NCI-H2196 treated with DMSO at 0.1 percent for 48 hours (cell line): Measurements from ENCODE around the gene TNRC6A.
"Not testable (repeated sequence)": the region's sequence is repeated elsewhere in the genome, so short reads cannot be mapped to it uniquely, and the experiment has no call there.

Experiments
- DNase-seq: peaks from one replicate; lab custom pipeline; 2025; ENCODE audit not compliant: unreplicated experiment; lab: John Stamatoyannopoulos, UW

Gene TNRC6A

DNA sequence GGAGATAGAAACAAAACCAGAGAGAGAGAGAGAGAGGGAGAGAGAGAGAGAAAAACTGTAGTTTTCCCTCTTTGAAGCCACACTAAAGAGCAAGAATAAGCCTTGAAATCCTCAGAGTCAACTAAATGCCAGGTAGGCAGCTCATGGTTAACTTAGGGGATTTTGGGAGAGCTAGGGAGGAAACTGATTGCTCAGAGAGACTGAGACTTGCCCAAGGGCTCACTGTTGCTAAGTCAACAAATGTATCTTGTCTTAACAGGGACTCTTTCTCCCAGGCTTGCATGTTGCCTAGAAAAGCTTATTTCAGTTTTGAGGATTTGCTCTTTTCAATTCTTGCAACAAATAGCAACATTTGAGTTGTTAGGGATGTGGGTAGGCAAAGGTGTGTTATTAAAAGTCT is 111.8 kb downstream of the TNRC6A start:
- no peak for DNase-seq

DNA sequence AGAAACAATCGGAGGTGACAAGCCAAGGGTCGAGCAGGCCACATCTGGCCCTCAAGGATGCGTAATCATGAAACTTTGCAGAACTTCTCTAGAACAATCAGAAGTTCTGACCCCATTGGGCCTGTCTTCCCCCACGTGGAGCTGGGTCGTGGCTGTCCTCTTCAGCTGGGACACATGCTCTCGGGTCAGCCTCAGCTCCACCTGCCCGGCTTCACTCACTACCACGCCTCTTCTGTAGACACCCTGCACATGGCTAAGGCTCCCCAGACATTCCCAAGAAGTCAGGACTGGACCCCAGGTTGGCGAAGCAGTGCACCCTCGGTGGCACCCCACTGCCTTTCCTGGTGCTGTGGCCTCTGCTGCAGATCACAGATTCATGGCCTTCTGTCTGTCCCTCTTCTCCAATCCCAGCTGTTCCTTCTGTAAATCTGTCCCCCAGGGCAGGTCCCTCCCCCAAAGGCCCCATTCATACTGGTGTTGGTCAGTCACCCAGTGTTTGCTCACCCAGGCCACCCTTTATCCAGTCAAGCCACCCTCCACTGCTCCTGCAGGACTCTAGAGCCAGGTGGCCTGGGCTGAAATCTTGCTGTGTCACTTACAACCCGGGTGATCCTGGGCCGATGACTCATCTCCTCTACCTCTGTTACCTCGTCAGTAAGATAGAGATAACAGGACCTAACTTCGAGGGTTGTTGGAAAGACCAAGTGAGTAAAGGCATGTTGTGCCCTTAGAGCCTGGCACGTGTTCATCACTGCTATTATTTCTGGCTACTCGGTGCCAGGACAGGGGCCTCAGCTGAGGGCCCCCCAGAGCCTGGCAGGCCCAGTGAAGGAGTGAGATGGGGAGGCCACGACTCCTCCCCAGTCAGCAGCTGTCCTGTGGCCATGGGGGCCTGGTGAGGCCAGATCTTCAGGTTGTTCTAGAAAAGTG is 114.9 kb downstream of the TNRC6A start:
- DNase-seq: no peak

DNA sequence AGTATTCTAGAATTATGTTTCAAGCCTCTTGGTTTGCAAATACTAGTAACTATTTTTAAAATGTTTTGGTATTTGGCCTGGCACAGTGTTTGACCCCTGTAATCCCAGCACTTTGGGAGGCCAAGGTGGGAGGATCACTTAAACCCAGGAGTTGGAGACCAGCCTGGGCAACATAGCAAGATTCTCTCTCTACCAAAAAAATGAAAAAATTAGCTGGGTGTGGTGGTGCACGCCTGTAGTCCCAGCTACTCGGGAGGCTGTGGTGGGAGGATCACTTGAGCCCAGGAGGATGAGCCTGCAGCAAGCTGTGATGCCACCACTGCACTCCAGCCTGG is 115.5 kb downstream of the TNRC6A start:
- DNase-seq: not testable (repeated sequence)

DNA sequence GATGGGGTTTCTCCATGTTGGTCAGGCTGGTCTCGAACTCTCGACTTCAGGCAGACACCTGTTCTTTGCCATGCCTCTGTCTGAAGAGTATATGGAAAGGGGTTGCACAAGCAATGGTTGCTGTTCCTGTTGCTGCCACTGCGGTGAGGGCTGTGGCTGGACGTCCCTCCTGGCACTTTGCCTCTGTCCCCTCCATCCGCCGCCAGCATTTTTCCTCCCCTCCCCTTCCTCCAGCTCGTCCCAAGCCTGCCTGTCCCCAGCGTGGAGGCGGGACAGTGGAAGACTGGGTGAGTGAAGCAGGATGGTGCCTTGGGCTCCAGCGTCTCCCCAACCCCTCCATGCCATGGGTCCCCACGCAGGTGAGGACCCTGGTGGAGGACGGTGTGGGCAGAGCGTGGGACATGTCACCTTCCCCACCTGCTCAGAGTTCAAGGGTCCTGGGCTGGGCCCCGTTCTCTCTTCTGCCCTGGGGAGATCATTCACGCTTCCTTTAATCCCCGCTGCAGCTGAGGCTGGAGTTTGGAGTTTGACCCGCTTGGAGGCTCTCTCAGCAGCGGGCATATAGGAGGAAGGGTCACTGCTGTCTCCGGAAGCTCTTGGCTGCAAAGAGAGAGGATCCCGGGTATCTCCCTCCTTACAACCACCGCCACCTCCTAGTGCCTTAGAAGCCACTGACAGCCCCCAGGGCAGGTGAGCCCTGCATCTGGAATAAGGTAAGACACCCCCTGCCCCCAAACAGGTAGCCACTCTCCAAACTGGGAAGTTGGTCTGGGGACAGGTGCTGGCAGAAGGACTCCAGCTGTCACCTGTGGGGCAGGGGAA is 116.5 kb downstream of the TNRC6A start, which contains the start of gene SLC5A11:
TSS of gene SLC5A11 (plus strand) at position 238 of the 822 bp plus-strand sequence. CDS start 12,681 bp downstream, outside the sequence.
- DNase-seq: no peak

DNA sequence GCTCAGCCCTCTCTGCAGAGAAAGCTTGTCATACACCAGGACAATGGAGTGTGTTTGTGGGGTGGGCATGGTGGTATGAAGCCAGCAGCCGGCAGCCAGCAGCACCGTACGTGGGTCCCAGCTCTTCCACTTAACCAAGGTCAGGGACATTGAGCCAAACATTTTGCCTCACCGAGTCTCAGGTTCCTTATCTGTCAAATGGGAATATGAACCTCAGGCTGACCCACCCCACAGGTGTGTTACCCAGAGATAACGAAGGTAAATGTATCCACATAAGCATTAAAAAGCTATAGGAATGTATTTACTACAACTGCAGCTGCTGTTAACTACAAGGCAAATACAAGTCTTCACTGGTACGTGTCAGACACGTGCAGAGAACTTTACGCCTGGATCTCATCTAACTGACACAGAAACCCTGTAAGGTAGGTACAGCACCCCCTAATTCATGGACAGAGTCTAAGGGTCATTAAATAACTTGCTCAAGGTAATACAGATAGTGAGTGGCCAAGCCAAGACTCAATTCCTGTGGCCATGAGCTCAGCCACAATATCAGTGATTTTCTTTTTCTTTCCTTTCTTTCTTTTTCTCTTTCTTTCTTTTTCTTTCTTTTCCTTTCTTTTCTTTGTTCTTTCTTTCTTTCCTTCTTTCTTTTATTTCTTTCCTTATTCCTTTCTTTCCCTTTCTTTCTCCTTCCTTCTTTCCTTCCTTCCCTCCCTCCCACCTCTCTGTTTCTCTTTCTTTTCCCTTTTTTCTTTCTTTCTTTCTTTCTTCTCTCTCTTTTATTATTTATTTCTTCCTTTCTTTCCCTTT is 117.3 kb downstream of the TNRC6A start:
- no peak for DNase-seq

DNA sequence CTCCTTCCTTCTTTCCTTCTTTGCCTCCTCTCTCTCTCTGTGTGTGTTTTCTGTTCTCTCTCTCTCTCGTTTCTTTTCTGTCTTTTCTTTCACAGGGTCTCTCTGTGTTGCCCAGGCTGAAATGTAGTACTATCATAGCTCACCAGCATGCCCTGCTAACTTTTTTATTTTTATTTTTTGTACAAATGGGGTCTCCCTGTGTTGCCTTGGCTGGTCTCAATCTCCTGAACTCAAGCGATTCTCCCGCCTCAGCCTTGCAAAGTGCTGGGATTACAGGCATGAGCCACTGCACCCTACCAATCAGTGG is 117.9 kb downstream of the TNRC6A start:
- no peak for DNase-seq

DNA sequence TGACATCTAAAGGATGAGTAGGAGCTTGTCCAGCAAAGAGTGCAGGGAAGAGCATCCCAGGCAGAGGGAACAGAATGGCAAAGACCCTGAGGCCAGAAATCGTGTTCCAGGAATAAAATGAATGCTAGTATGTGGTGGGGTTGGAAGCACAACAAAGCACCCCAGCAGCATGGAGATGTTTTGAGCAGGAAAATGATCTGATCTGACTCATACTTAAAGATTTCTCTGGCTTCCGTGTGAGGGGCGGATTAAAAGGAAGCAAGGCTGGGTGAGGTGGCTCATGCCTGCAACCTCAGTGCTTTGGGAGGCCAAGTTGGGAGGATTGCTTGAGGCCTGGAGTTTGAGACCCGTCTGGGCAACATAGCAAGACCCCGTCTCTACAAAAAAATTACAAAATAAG is 118.6 kb downstream of the TNRC6A start:
- no peak for DNase-seq

DNA sequence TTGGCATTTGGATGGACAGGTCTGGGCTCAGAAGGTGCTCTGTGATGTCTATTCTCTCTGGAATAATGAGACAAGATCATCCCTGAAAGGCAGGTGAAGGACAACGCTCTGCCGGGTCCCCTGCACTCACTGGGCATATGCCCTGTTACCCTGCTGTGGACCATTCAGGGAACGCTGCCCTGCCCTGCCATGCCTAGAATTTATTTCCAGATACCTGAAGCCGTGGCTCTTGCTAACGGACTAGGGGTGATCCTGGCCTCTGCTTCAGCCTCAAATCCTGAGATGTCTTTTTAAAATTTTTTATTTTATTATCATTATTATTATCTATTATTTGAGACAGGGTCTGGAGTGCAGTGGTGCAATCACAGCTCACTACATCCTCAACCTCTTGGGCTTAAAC is 120.2 kb downstream of the TNRC6A start:
- no peak for DNase-seq

DNA sequence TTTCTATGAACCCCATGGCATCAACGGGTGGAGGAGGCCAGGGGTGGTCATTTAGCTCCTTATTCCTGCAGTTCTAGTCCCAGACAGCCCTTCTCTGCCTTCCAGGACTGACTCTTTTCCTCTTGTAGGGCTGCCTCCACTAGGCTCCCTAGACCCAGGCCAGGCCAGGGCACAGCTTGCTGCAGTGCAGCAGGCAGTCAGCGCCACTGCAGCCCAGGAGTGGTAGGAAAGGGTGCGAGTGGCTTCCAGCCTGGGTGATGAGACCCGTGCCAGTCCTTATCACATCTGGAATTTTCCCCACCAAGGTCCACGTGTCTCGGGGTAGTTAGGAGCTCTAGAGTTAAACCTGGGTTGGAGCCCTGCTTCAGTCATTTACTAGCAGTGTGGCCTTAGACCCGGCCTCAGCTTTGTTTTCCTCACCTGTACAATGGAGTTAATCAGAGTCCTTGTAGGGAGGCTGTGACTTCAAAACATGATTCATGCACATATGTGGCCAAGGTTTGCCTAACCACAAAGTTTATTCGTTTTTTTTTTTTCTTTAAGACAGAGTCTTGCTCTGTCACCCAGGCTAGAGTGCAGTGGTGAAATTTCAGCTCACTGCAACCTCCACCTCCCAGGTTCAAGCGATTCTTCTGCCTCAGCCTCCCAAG is 121.0 kb downstream of the TNRC6A start:
- no peak for DNase-seq

DNA sequence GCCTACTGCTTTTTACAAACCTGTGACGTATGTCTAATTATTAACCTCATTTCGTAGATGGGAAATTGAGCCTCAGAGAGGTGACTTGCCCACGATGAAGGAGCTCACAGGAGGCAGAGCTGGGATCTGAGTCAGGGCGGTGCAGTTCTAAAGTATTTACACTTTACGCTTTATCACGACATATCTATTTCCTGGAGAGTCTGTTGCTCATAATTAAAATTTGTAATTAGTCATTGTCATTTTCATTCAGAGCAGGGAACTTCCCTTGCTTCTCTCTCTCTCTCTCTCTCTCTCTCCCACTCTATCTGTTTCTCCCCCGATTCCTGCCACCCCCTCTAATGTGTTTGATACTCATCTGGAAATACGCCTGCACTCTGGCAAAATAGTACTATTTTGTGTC is 122.2 kb downstream of the TNRC6A start:
- no peak for DNase-seq

DNA sequence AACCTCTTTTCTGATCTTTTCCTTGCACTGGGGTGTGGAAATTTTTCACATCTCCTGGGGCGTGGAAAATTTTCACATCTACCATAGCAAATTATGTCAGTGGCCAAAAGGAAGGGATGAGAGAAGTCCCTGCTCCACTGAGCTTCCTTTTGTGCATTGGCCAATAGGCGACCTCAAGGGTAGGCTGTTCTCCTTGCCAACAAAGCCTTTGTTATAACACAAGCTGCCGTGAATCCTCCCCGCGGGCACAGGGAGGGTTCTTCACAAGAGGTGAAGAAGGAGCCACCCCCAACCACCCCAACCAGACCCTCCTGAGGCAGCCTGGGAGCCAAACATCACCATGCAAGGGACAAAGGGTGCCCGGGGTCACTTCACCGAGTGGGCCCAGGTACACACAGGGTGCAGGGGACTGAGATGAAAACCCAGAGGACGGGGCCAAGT is 122.8 kb downstream of the TNRC6A start:
- no peak for DNase-seq

DNA sequence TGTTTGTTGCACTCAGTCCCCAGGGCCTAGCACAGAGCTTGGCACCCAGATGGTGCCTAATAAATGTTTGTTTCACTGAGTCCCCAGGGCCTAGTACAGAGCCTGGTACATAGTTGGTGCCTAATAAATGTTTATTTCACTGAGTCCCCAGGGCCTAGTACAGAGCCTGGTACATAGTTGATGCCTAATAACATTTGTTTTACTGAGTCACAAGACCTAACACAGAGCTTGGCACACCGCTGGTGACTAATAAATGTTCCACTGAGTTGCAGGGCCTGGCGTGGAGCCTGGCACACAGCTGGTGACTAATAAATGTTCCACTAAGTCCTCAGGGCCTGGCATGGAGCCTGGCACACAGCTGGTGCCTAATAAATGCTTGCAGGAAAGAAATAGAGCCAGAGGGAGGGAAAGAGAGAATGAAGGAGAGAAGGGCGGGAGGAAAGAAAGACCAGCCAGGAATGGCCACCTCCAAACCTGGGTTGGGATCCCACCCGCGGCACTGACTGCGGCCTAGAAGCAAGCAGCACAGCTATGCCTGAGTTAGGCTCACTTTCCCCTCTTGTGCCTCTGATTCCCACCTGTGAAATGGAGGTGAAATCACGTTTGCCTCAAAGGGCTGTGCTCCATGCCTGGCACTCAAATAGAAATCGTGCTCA is 123.8 kb downstream of the TNRC6A start:
- DNase-seq: no peak

DNA sequence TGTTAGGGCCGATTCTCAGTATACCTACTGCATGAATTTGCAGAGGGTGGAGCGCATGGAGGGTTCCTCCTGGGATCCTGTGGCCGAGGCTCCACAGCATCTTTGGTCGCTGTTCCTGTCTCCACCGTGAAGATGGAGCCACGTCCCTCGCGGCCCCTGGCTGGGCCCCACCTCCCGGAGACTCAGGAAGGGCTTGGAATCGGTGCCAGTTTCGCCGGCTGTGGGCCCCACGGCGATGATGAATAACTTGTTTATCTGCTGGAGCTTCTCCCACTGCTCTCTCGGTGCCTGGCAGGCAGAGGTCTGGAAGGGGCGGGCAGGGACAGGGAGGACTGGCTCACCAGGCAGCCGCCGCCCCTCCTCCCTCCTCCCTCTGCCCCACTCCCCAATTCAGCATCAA is 124.4 kb downstream of the TNRC6A start:
- no peak for DNase-seq

DNA sequence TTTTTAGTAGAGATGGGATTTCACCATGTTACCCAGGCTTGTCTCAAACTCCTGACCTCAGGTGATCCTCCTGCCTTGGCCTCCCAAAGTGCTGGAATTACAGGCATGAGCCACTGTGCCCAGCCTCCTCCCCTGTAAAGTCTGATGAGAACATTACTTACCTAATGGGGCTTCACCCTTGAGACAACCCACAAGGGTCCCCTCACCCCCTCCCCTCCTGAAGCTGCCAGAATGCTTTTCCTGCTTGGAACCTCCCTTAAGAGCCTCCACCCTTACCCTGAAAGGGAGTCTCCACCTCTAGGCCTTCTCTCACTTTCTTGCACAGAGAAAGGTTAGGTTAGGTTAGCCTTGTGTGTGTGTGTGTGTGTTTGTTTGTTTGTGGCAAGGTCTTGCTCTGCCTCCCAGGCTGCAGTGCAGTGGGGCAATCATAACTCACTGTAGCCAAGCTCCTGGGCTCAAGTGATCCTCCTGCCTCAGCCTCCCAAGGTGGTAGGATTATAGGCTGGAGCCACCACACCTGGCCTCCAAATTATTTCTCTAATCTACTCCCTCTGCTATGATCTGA is 125.2 kb downstream of the TNRC6A start:
- DNase-seq: no peak

DNA sequence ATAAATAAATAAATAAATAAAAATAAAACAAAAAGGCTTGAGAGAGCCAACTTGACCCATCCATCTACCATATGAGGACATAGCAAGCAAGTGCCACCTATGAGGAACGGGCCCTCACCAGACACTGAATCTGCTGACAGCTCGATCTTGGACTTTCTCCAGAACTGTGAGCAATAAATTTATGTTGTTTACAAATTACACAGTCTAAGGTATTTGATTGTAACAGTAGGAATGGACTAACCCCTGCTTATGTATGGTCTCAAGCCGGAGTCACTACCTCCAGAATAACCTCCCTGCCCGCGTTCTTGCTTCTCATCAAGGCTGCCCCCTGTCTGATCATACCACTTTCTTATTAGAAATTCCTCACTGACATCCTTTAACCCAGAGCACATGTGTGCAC is 126.2 kb downstream of the TNRC6A start:
- DNase-seq: no peak

DNA sequence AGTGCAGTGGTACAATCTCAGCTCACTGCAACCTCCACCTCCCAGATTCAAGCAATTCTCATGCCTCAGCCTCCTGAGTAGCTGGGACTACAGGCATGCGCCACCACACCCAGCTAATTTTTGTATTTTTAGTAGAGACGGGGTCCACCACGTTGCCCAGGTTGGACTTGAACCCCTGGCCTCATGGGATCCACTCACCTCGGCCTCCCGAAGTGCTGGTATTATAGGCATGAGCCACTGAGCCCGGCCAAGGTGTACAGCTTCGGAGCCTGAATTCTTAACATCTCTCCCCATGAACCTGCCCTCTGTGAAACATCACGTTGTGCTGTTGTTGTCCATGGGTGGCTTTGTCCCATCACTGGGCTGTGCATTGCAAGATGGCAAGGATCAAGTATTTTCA is 127.4 kb downstream of the TNRC6A start:
- DNase-seq: not testable (repeated sequence)

DNA sequence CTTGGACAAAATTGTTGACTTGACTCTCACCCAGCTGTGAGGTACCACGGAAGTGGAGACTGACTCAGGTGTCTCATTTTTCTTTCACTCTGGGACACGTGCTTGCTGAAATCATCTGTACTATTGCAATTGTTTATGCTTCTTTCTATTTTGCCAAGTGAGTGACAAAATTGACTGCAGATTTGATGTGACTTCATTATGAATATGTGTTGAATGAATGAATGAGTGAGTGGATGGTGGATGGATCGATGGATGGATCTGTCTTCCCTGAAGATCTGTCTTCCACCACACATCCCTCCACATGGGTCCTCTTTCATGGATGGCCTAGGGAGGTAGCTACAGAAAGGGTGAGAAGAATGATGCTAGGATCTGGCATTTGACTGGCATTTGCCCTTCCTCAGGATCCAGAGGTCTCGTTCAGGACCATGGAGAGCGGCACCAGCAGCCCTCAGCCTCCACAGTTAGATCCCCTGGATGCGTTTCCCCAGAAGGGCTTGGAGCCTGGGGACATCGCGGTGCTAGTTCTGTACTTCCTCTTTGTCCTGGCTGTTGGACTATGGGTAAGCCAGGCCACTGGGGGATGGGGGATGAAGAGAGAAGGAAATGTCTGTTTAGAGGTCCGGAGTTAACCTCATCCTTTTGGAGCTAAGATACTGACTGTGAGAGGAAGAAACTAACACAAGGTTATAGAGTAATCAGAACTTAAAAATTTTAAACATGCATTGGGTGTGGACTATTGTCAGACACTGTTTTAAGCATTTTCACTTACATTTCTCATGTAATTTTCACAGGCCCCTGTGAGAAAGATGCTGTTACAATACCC is 129.0 kb downstream of the TNRC6A start:
- DNase-seq: no peak

DNA sequence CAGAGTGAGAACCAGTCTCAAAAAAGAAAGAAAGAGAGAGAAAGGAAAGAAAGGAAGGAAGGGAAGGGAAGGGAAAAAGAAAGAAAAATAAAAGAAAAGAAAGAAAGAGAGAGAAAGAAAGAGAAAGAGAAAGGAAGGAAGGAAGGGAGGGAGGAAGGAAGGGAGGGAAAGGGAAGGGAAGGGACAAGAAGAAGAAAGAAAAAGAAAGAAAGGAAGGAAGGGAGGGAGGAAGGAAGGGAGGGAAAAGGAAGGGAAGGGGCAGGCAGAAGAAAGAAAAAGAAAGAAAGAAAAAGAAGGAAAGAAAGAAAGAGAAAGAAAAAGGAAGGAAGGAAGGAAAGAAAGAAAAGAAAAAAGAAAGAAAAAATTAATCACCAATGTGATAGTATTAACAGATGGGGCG is 132.0 kb downstream of the TNRC6A start:
- DNase-seq: no peak
